ENCODE data around the gene UXS1.

UXS1 gene

GRCh38 chr2:106116248-106116647 is 77.9 kb downstream of the UXS1 start:
- no peak for TF ChIP-seq CTCF (conservative IDR thresholded peaks at IDR 0.05; ENCODE audit: low read depth, low read length)
- Histone ChIP-seq H3K9ac (no peak overlapping the region), H3K79me2 (ENCODE audit: insufficient read depth, low read depth) (no peaks in the 10 kb centered on the region), H3K4me3 (IDR thresholded peaks at IDR 0.05; ENCODE audit: insufficient read depth, low read depth, low read length) (no peak overlapping the region), H3K4me1 (ENCODE audit: low read depth, poor library complexity, severe bottlenecking) (no peaks in the 10 kb centered on the region), H3K27ac (no peak overlapping the region), H2AFZ (ENCODE audit: low read depth) (no peak overlapping the region), H3K27me3 (ENCODE audit: insufficient read depth, low read depth) (no peaks in the 10 kb centered on the region), H3K4me2 (no peak overlapping the region), H3K36me3 (ENCODE audit: insufficient read depth) (no peaks in the 10 kb centered on the region), H4K20me1 (ENCODE audit: insufficient read depth) (no peaks in the 10 kb centered on the region)

GRCh38 chr2:106115665-106116064 is 78.4 kb downstream of the UXS1 start:
- Histone ChIP-seq H3K27me3 (ENCODE audit: insufficient read depth, low read depth) (no peaks in the 10 kb centered on the region), H3K4me3 (IDR thresholded peaks at IDR 0.05; ENCODE audit: insufficient read depth, low read depth, low read length) (no peak overlapping the region), H3K36me3 (ENCODE audit: insufficient read depth) (no peaks in the 10 kb centered on the region), H2AFZ (ENCODE audit: low read depth) (no peak overlapping the region), H3K27ac (no peak overlapping the region), H3K9ac (no peak overlapping the region), H3K79me2 (ENCODE audit: insufficient read depth, low read depth) (no peaks in the 10 kb centered on the region), H4K20me1 (ENCODE audit: insufficient read depth) (no peaks in the 10 kb centered on the region), H3K4me1 (ENCODE audit: low read depth, poor library complexity, severe bottlenecking) (no peaks in the 10 kb centered on the region), H3K4me2 (no peak overlapping the region)
- no peak for TF ChIP-seq CTCF (conservative IDR thresholded peaks at IDR 0.05; ENCODE audit: low read depth, low read length)

- H4K20me1 ChIP-seq (ENCODE audit: insufficient read depth), result no peaks in the 10 kb centered on the region
- H3K27ac ChIP-seq, result no peak overlapping the region
- H3K9ac ChIP-seq, result no peak overlapping the region
- H3K27me3 ChIP-seq (ENCODE audit: insufficient read depth, low read depth), result no peaks in the 10 kb centered on the region
- no peaks in the 10 kb centered on the region for H3K4me1 ChIP-seq (ENCODE audit: low read depth, poor library complexity, severe bottlenecking)
- no peaks in the 10 kb centered on the region for H3K79me2 ChIP-seq (ENCODE audit: insufficient read depth, low read depth)
- no peak overlapping the region for H2AFZ ChIP-seq (ENCODE audit: low read depth)
- no peaks in the 10 kb centered on the region for H3K36me3 ChIP-seq (ENCODE audit: insufficient read depth)
- no peak for TF ChIP-seq CTCF (conservative IDR thresholded peaks at IDR 0.05; ENCODE audit: low read depth, low read length)
- no peak overlapping the region for H3K4me2 ChIP-seq
- H3K4me3 ChIP-seq (IDR thresholded peaks at IDR 0.05; ENCODE audit: insufficient read depth, low read depth, low read length), result no peak overlapping the region
Measured at GRCh38 chr2:106115250-106115649, 78.9 kb downstream of the UXS1 start.

GRCh38 chr2:106114166-106114565 is 79.9 kb downstream of the UXS1 start:
- no peaks in the 10 kb centered on the region for H3K36me3 ChIP-seq (ENCODE audit: insufficient read depth)
- H3K27me3 ChIP-seq (ENCODE audit: insufficient read depth, low read depth), result no peaks in the 10 kb centered on the region
- H3K79me2 ChIP-seq (ENCODE audit: insufficient read depth, low read depth), result no peaks in the 10 kb centered on the region
- TF ChIP-seq CTCF (conservative IDR thresholded peaks at IDR 0.05; ENCODE audit: low read depth, low read length), result no peak
- no peak overlapping the region for H3K4me3 ChIP-seq (IDR thresholded peaks at IDR 0.05; ENCODE audit: insufficient read depth, low read depth, low read length)
- no peak overlapping the region for H3K4me2 ChIP-seq
- H4K20me1 ChIP-seq (ENCODE audit: insufficient read depth), result no peaks in the 10 kb centered on the region
- H3K9ac ChIP-seq, result no peak overlapping the region
- no peak overlapping the region for H2AFZ ChIP-seq (ENCODE audit: low read depth)
- no peak overlapping the region for H3K27ac ChIP-seq
- H3K4me1 ChIP-seq (ENCODE audit: low read depth, poor library complexity, severe bottlenecking), result no peaks in the 10 kb centered on the region

Data from KMS-11 (cell line).